Lower leg skin (tissue), 3 donors: Measurements from ENCODE around the gene GAL.

ENCODE experiments used
- CTCF ChIP-seq, 3 donors: fragments of 450-650 bp; IDR thresholded peaks; one replicate each; pipeline ENCODE4 v1.5.1; 2016; ENCODE audit warnings: antibody characterized with exemption in 3 of 3, mild to moderate bottlenecking in 3 of 3, moderate library complexity in 2 of 3
- POLR2A ChIP-seq, 2 donors: fragments of 450-650 bp; IDR thresholded peaks; one replicate each; pipeline ENCODE4 v1.6.1; 2016 to 2017; ENCODE audit warnings: antibody characterized with exemption in 2 of 2, mild to moderate bottlenecking in 1 of 2, moderate library complexity in 1 of 2

GRCh38 chr11:68660066-68660810 lies 24.1 kb upstream of the GAL start:
- TF ChIP-seq CTCF (IDR thresholded peaks at IDR 0.05) = no peak
- no peak for TF ChIP-seq POLR2A (IDR thresholded peaks at IDR 0.05)
